GM12878 (cell line): Measurements from ENCODE around the gene MAPRE3. TPM values are rescaled to one million over a fixed set of nuclear protein-coding genes. Genes with fewer than 3 reads are reported as not detected.
A peak's percentile ranks its signal among the peaks of the same experiment; 100 is the strongest.

Experiments
- CEBPB ChIP-seq, 2 experiments: fragments of 150-350 bp in 1 of 2; IDR thresholded peaks; 2 replicates each; pipeline ENCODE4 v1.6.1; 2012 to 2014; ENCODE audit warnings: low read depth in 2 of 2, low read length in 2 of 2, borderline replicate concordance in 1 of 2, inconsistent platforms in 1 of 2
- CREB1 ChIP-seq: IDR thresholded peaks from 2 replicates; pipeline ENCODE4 v1.6.1; 2012; ENCODE audit warnings: low read depth, mild to moderate bottlenecking, inconsistent platforms
- CUX1 ChIP-seq: IDR thresholded peaks from 2 replicates; pipeline ENCODE4 v1.6.1; 2012; ENCODE audit warnings: improper control_type of control experiment, low read depth, low read length; ENCODE audit not compliant: insufficient replicate concordance
- EGR1 ChIP-seq, 2 experiments: IDR thresholded peaks; 1 replicate in 1 of 2; 2 replicates in 1 of 2; pipeline ENCODE4 v1.6.1; 2011 to 2012; ENCODE audit warnings: low read depth in 2 of 2, low read length in 2 of 2, borderline replicate concordance in 1 of 2, mild to moderate bottlenecking in 1 of 2, moderate library complexity in 1 of 2
- POLR2A ChIP-seq: IDR thresholded peaks from 2 replicates; pipeline ENCODE4 v1.6.1; 2011; ENCODE audit warnings: low read depth, mild to moderate bottlenecking, low read length
- PRDM15 ChIP-seq: fragments of 450-650 bp; formaldehyde crosslinking; IDR thresholded peaks from 2 replicates; pipeline ENCODE4 v1.4.0; 2020; ENCODE audit warnings: mild to moderate bottlenecking, moderate library complexity
- polyA plus RNA-seq, 11 experiments: library from polyadenylated mRNA; depleted of rRNA in 4 of 11; unstranded in 6 of 11; stranded (reverse) in 5 of 11; fragments of >200 nt; fragmentation: Nextera tagmentation in 4 of 11; fragmentation: Illumina TruSeq in 1 of 11; extraction: Ambion mirVana in 4 of 11; extraction: Trizol in 1 of 11; gene quantifications; 1 replicate in 1 of 11; 2 replicates in 10 of 11; pipeline versions ENCODE4 v1.2.1 to v1.2.3, GENCODE V29; 2011 to 2016; ENCODE audit warnings: inconsistent platforms in 2 of 11, missing spikeins in 2 of 11, low read depth in 1 of 11
- total RNA-seq, 4 experiments: library from RNA; depleted of rRNA in 3 of 4; stranded (reverse); fragments of >200 nt in 3 of 4; fragmentation: Illumina TruSeq in 1 of 4; extraction: Trizol in 1 of 4; gene quantifications; 2 replicates each; pipeline versions ENCODE4 v1.2.1 to v1.2.3, GENCODE V29; 2013 to 2021
- TF ChIP-seq, protein P1 (sequence below): fragments of 450-650 bp; IDR thresholded peaks from 2 replicates; pipeline ENCODE4 v1.6.1; 2017; ENCODE audit warnings: antibody characterized with exemption, mild to moderate bottlenecking, moderate library complexity

The MAPRE3 gene
- total and polyA plus RNA-seq, 10 of the 15 experiments (the other 5 are each of a cell fraction or from before 2014, with no cell fraction given), result 0.03 to 1.3 (median 0.73) TPM; not detected in 1

- TF ChIP-seq, protein P1, sequence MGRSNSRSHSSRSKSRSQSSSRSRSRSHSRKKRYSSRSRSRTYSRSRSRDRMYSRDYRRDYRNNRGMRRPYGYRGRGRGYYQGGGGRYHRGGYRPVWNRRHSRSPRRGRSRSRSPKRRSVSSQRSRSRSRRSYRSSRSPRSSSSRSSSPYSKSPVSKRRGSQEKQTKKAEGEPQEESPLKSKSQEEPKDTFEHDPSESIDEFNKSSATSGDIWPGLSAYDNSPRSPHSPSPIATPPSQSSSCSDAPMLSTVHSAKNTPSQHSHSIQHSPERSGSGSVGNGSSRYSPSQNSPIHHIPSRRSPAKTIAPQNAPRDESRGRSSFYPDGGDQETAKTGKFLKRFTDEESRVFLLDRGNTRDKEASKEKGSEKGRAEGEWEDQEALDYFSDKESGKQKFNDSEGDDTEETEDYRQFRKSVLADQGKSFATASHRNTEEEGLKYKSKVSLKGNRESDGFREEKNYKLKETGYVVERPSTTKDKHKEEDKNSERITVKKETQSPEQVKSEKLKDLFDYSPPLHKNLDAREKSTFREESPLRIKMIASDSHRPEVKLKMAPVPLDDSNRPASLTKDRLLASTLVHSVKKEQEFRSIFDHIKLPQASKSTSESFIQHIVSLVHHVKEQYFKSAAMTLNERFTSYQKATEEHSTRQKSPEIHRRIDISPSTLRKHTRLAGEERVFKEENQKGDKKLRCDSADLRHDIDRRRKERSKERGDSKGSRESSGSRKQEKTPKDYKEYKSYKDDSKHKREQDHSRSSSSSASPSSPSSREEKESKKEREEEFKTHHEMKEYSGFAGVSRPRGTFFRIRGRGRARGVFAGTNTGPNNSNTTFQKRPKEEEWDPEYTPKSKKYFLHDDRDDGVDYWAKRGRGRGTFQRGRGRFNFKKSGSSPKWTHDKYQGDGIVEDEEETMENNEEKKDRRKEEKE, result 0 out of 2 replicates have a peak, but pooled peaks have one; percentile 57
- no peak for TF ChIP-seq CEBPB (IDR thresholded peaks at IDR 0.05; ENCODE audit: borderline replicate concordance in 1 of 2, low read depth in 2 of 2, low read length in 2 of 2)
- TF ChIP-seq POLR2A, result peak; percentile 70
- peak in 1 of 2 experiments; percentile 94; a peak in 2 of 3 replicates for TF ChIP-seq EGR1 (IDR thresholded peaks at IDR 0.05; ENCODE audit: borderline replicate concordance in 1 of 2, low read depth in 2 of 2, low read length in 2 of 2)
- TF ChIP-seq CUX1, result no peak
- peak; percentile 61 for TF ChIP-seq CREB1
- no peak for TF ChIP-seq PRDM15 (CRISPR knock-in tag)
These were observed 80.0 kb downstream of the MAPRE3 start (continued) for GRCh38 chr2:27050281-27050995.
